Non-pigmented ciliary epithelial cell (primary cell): ENCODE data around the gene KIF23.

ENCODE experiments used
- DNase-seq: peaks from one replicate; pipeline ENCODE4 v3.0.0-alpha.2; 2010; ENCODE audit warnings: low read depth

Gene KIF23

GRCh38 chr15:69465253-69465652 is 51.1 kb downstream of the KIF23 start:
- no peak for DNase-seq

- DNase-seq, result no peak
Measured at GRCh38 chr15:69466733-69467132, 52.6 kb downstream of the KIF23 start.

- DNase-seq, result no peak
Measured at GRCh38 chr15:69467636-69468035, 53.5 kb downstream of the KIF23 start.

- peak; percentile 60 for DNase-seq
Measured at GRCh38 chr15:69468241-69469121, 54.3 kb downstream of the KIF23 start.

- DNase-seq, result peak; percentile 48
Measured at GRCh38 chr15:69469467-69470201, 55.5 kb downstream of the KIF23 start.

GRCh38 chr15:69472046-69472445 is 57.9 kb downstream of the KIF23 start:
- DNase-seq, result no peak

GRCh38 chr15:69472562-69472961 is 58.4 kb downstream of the KIF23 start:
- no peak for DNase-seq

- peak; percentile 44 for DNase-seq
Measured at GRCh38 chr15:69474291-69474690, 60.1 kb downstream of the KIF23 start.

- DNase-seq, result no peak
Measured at GRCh38 chr15:69474846-69475455, 60.8 kb downstream of the KIF23 start.

GRCh38 chr15:69475769-69476358 is 61.7 kb downstream of the KIF23 start:
- peak; percentile 32 for DNase-seq

GRCh38 chr15:69476704-69477473 is 62.7 kb downstream of the KIF23 start:
- DNase-seq, result no peak

- no peak for DNase-seq
Measured at GRCh38 chr15:69478259-69478781, 64.2 kb downstream of the KIF23 start.

- no peak for DNase-seq
Measured at GRCh38 chr15:69479081-69479480, 64.9 kb downstream of the KIF23 start.

GRCh38 chr15:69479971-69480370 is 65.8 kb downstream of the KIF23 start:
- no peak for DNase-seq

- DNase-seq, result no peak
Measured at GRCh38 chr15:69480932-69481331, 66.8 kb downstream of the KIF23 start.

GRCh38 chr15:69482686-69483256 is 68.6 kb downstream of the KIF23 start:
- no peak for DNase-seq

GRCh38 chr15:69484837-69485236 is 70.7 kb downstream of the KIF23 start:
- DNase-seq, result no peak

GRCh38 chr15:69486481-69487110 is 72.4 kb downstream of the KIF23 start:
- no peak for DNase-seq

- no peak for DNase-seq
Measured at GRCh38 chr15:69489073-69489571, 75.0 kb downstream of the KIF23 start.

- DNase-seq, result no peak
Measured at GRCh38 chr15:69490356-69491037, 76.3 kb downstream of the KIF23 start.
